HepG2 (cell line): ENCODE measurements around the gene RALB. TPM values are rescaled to one million over a fixed set of nuclear protein-coding genes. Genes with fewer than 3 reads are reported as not detected.

Experiments used
- ELF3 ChIP-seq: IDR thresholded peaks from 2 replicates; pipeline ENCODE4 v1.6.1; 2016; ENCODE audit warnings: missing genetic modification reagents, missing compliant biosample characterization
- KDM6A ChIP-seq: IDR thresholded peaks from 2 replicates; pipeline ENCODE4 v1.6.1; 2016; ENCODE audit warnings: low read depth
- KLF6 ChIP-seq: IDR thresholded peaks from 2 replicates; pipeline ENCODE4 v1.8.0; 2016; ENCODE audit warnings: missing biosample characterization, missing genetic modification reagents
- MXD3 ChIP-seq: IDR thresholded peaks from 2 replicates; pipeline ENCODE4 v1.6.1; 2016; ENCODE audit warnings: mild to moderate bottlenecking, missing biosample characterization, missing genetic modification reagents
- PAXIP1 ChIP-seq: sonication (generic); formaldehyde crosslinking; conservative IDR thresholded peaks from 2 replicates; pipeline ENCODE4 v1.4.0; 2020; ENCODE audit warnings: mild to moderate bottlenecking, missing genetic modification reagents, moderate library complexity
- REL ChIP-seq: sonication (generic); formaldehyde crosslinking; conservative IDR thresholded peaks from 2 replicates; pipeline ENCODE4 v1.8.0; 2022; ENCODE audit warnings: mild to moderate bottlenecking, missing genetic modification reagents, moderate library complexity
- REPIN1 ChIP-seq: sonication (generic); formaldehyde crosslinking; IDR thresholded peaks from 2 replicates; pipeline ENCODE4 v1.8.0; 2022; ENCODE audit warnings: missing genetic modification reagents, low read depth, mild to moderate bottlenecking, borderline replicate concordance
- TEAD2 ChIP-seq: sonication (generic); formaldehyde crosslinking; IDR thresholded peaks from 2 replicates; pipeline ENCODE4 v1.9.0; 2021; ENCODE audit warnings: missing genetic modification reagents
- U2AF1 ChIP-seq: fragments of 200-400 bp; formaldehyde crosslinking; optimal IDR thresholded peaks from 2 replicates; pipeline ENCODE3; 2017; ENCODE audit warnings: mild to moderate bottlenecking, low read depth, low read length
- ZMAT5 ChIP-seq: sonication (generic); formaldehyde crosslinking; IDR thresholded peaks from 2 replicates; pipeline ENCODE4 v1.5.0; 2020; ENCODE audit warnings: mild to moderate bottlenecking, low read depth, missing genetic modification reagents, borderline replicate concordance
- ZNF225 ChIP-seq: sonication (generic); formaldehyde crosslinking; IDR thresholded peaks from 2 replicates; pipeline ENCODE4 v1.4.0; 2020; ENCODE audit warnings: mild to moderate bottlenecking, missing genetic modification reagents
- ZNF441 ChIP-seq: sonication (generic); formaldehyde crosslinking; IDR thresholded peaks from 2 replicates; pipeline ENCODE4 v1.7.0; 2021; ENCODE audit warnings: missing genetic modification reagents, borderline replicate concordance
- ZNF468 ChIP-seq: sonication (generic); formaldehyde crosslinking; IDR thresholded peaks from 2 replicates; pipeline ENCODE4 v1.8.0; 2022; ENCODE audit warnings: mild to moderate bottlenecking, moderate library complexity, missing genetic modification reagents
- ZNF543 ChIP-seq: sonication (generic); formaldehyde crosslinking; IDR thresholded peaks from 2 replicates; pipeline ENCODE4 v1.4.0; 2020; ENCODE audit warnings: mild to moderate bottlenecking, missing genetic modification reagents
- ZNF589 ChIP-seq: sonication (generic); formaldehyde crosslinking; conservative IDR thresholded peaks from 2 replicates; pipeline ENCODE4 v1.8.0; 2022; ENCODE audit warnings: mild to moderate bottlenecking, moderate library complexity, missing genetic modification reagents
- ZNF775 ChIP-seq: sonication (generic); formaldehyde crosslinking; IDR thresholded peaks from 2 replicates; pipeline ENCODE4 v1.4.0; 2020; ENCODE audit warnings: missing genetic modification reagents, mild to moderate bottlenecking, moderate library complexity, borderline replicate concordance
- polyA plus RNA-seq, 8 experiments: library from polyadenylated mRNA; depleted of rRNA in 3 of 8; stranded (reverse) in 7 of 8; unstranded in 1 of 8; fragments of >200 nt; fragmentation: Illumina TruSeq in 4 of 8; extraction: Trizol in 4 of 8; gene quantifications; 2 replicates each; pipeline versions ENCODE4 v1.2.1 to v1.2.3, GENCODE V29; 2011 to 2016; ENCODE audit warnings: low read depth in 4 of 8, missing spikeins in 1 of 8, mixed read lengths in 1 of 8; ENCODE audit not compliant: insufficient read depth in 1 of 8
- total RNA-seq, 5 experiments: library from RNA; depleted of rRNA; stranded (reverse); fragments of >200 nt; fragmentation: Illumina TruSeq; extraction: Trizol; gene quantifications; 2 replicates each; pipeline ENCODE4 v1.2.3, GENCODE V29; 2016; ENCODE audit warnings: low read depth in 1 of 5
- TF ChIP-seq, protein P1 (sequence below): sonication (generic); formaldehyde crosslinking; IDR thresholded peaks from 2 replicates; pipeline ENCODE4 v1.5.0; 2020; ENCODE audit warnings: mild to moderate bottlenecking, missing genetic modification reagents, borderline replicate concordance
- TF ChIP-seq, protein P2 (sequence below): sonication (generic); formaldehyde crosslinking; IDR thresholded peaks from 2 replicates; pipeline ENCODE4 v1.8.0; 2022; ENCODE audit warnings: low read depth, missing genetic modification reagents

RALB gene
- total and polyA plus RNA-seq, 2 of the 13 experiments (the other 11 are each of a cell fraction or from before 2014, with no cell fraction given) = 37.8 to 43.2 TPM

DNA sequence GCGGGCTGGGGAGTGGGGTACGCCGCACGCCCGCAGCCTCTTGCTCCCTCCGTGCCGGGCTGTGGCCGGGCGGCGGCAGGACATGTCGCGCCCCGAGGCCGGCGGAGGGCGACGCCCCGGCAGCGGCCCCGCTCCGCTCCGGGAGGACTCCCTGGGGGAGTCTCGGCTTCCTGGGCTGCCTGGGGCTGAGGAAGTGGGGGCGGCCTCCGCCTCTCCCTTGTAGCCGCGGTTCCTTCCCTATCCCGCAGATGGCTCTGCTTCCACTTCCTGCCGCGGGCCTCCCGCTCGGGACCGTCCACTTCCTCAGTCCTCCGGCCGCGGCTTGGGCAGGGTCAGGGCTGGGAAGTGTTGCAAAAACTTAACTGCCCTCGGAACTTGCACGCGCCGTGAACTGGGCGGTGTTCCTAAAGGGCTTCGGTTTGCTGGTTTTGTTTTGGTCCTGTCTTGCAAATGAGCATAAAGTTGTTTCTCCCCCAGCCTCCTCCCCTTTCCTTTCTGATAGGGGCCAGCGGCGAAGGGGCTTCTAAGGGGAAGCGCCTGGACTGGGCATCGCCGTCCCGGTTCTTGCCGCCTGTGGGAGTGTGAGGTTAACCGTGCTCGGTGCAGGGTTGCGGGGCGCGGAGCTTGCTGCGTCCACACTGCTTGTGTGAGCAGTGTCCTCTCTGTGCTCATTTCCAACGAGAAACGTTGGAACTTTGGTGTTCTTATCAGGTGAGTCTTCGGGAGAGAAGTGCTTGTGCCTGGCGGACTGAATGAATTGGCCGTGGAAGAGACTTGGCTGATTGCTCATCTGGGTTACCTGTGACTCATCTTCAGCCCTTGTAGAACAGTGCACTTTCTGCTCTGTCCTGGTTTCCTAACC lies 600 bp downstream of the RALB start (continued):
- TF ChIP-seq, protein P1, sequence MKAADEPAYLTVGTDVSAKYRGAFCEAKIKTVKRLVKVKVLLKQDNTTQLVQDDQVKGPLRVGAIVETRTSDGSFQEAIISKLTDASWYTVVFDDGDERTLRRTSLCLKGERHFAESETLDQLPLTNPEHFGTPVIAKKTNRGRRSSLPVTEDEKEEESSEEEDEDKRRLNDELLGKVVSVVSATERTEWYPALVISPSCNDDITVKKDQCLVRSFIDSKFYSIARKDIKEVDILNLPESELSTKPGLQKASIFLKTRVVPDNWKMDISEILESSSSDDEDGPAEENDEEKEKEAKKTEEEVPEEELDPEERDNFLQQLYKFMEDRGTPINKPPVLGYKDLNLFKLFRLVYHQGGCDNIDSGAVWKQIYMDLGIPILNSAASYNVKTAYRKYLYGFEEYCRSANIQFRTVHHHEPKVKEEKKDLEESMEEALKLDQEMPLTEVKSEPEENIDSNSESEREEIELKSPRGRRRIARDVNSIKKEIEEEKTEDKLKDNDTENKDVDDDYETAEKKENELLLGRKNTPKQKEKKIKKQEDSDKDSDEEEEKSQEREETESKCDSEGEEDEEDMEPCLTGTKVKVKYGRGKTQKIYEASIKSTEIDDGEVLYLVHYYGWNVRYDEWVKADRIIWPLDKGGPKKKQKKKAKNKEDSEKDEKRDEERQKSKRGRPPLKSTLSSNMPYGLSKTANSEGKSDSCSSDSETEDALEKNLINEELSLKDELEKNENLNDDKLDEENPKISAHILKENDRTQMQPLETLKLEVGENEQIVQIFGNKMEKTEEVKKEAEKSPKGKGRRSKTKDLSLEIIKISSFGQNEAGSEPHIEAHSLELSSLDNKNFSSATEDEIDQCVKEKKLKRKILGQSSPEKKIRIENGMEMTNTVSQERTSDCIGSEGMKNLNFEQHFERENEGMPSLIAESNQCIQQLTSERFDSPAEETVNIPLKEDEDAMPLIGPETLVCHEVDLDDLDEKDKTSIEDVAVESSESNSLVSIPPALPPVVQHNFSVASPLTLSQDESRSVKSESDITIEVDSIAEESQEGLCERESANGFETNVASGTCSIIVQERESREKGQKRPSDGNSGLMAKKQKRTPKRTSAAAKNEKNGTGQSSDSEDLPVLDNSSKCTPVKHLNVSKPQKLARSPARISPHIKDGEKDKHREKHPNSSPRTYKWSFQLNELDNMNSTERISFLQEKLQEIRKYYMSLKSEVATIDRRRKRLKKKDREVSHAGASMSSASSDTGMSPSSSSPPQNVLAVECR (CRISPR knock-in tag) = peak; percentile 72; the same call in 1 of the 2 replicates
- TF ChIP-seq ZMAT5 (CRISPR knock-in tag) (no peak), ELF3 (CRISPR knock-in tag) (no peak; the same call in 1 of the 2 replicates), KDM6A (CRISPR knock-in tag) (no peak), REPIN1 (peak; percentile 42; the same call in 1 of the 2 replicates), TEAD2 (no peak; the same call in 1 of the 2 replicates), U2AF1 (no peak), ZNF225 (CRISPR knock-in tag) (peak; percentile 55; the same call in 1 of the 2 replicates), ZNF589 (CRISPR knock-in tag) (no peak), MXD3 (CRISPR knock-in tag) (0 out of 2 replicates have a peak, but pooled peaks have one; percentile 22), KLF6 (CRISPR knock-in tag) (peak; percentile 55; the same call in 1 of the 2 replicates), ZNF468 (no peak), PAXIP1 (CRISPR knock-in tag) (peak; percentile 59), ZNF775 (CRISPR knock-in tag) (no peak), REL (CRISPR knock-in tag) (no peak), ZNF543 (CRISPR knock-in tag) (0 out of 2 replicates have a peak, but pooled peaks have one; percentile 49), ZNF441 (CRISPR knock-in tag) (no peak)
- TF ChIP-seq, protein P2, sequence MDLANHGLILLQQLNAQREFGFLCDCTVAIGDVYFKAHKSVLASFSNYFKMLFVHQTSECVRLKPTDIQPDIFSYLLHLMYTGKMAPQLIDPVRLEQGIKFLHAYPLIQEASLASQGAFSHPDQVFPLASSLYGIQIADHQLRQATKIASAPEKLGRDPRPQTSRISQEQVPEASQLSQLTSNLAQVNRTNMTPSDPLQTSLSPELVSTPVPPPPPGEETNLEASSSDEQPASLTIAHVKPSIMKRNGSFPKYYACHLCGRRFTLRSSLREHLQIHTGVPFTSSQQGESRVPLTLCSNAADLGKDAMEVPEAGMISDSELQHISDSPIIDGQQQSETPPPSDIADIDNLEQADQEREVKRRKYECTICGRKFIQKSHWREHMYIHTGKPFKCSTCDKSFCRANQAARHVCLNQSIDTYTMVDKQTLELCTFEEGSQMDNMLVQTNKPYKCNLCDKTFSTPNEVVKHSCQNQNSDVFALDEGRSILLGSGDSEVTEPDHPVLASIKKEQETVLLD = peak; percentile 78; the same call in 1 of the 2 replicates
